ENCODE results near the gene LRIT1.

- TF ChIP-seq CTCF (optimal IDR thresholded peaks at IDR 0.05 in 1 of 3, IDR thresholded peaks at IDR 0.05 in 1 of 3, conservative IDR thresholded peaks at IDR 0.05 in 1 of 3; ENCODE audit: extremely low read depth in 1 of 3, insufficient read depth in 2 of 3, low read length in 3 of 3) (no peak), EZH2 (IDR thresholded peaks at IDR 0.05; ENCODE audit: low read length) (no peak)
Observed at GRCh38 chr10:84243759-84244158, 2.4 kb upstream of the LRIT1 start.
